GM19023 (cell line): ENCODE measurements around the gene CDKAL1.

Source experiments
- ATAC-seq: cut with Tn5 transposase; IDR thresholded peaks from one replicate; pipeline ENCODE4 v1.9.1; 2021; ENCODE audit warnings: mild to moderate bottlenecking, moderate library complexity; ENCODE audit not compliant: unreplicated experiment

The CDKAL1 gene

DNA sequence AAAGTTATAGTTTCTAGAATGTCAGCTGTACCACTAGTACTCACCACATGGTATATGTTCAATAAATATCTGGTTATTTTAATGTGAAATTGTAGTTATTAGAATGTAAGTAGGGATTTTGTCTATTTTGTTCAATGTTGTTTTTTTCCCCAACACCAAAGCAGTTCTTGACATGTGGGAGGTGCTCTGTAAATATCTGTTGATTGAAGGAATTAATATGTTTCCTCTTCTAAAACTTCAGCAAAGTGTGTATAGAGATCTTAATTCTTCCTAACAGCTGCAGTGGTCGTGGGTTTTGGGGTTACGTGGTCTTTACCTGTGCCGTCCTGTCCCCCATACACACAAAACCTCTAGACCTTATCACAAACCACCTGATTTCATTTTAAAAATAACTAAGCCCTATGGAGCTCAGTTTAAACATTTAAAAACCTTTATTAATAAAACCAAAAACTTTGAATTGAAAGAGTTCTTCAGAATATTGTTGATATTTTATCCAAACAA, 587.4 kb downstream of the CDKAL1 start:
- no peak for ATAC-seq

GRCh38 chr6:21123507-21124436, 589.5 kb downstream of the CDKAL1 start:
- no peak for ATAC-seq

- no peak for ATAC-seq
These were observed 594.3 kb downstream of the CDKAL1 start for GRCh38 chr6:21128601-21129000.

- ATAC-seq, result no peak
These were observed 597.1 kb downstream of the CDKAL1 start for GRCh38 chr6:21131406-21131805.

DNA sequence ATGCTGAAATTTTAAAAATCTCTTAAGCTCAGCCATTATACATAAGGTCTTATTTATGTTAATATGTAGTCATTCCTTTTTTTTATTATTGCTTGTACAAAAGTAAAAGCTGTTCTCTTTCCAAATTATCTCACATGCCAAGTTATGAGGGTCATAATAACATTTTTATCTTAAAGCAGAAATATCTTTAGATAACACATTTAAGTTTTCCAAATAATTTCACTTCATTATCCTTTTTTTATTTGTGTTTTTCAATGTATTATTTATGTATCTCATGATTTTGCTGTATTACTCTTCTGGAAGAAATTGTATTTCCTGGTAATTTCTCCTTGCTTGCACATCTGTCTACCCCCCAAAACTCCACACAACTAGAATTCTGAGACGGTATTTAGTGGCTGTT, 598.2 kb downstream of the CDKAL1 start:
- ATAC-seq, result no peak

- ATAC-seq, result no peak
These were observed 598.9 kb downstream of the CDKAL1 start for GRCh38 chr6:21132856-21133838.

GRCh38 chr6:21133901-21134300, 599.6 kb downstream of the CDKAL1 start:
- ATAC-seq, result no peak

GRCh38 chr6:21134356-21134755, 600.1 kb downstream of the CDKAL1 start:
- ATAC-seq, result no peak

DNA sequence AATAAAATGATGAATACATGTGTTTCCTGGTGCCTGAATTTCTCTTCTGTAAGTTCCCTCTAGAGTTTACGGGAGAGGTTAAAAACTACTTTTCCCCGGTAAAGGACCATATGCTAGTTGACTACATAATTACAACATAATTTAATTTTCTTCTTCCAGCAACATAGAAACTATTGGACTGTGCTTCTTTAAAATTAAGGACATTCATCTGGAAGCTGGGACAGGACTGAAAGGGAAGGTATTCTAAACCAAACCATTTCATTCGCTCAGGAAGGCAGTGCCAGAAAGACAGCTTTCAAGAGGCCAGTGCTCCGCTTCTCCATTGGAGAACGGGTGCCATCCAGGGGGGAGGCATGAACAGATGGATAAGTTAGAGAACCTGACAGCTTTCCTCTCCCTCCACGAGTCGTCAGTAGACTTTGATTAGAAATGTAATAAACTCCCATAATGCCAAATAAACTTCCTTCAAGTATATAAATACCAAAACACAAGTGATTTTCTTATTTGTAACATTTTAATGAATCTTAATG, 601.3 kb downstream of the CDKAL1 start:
- no peak for ATAC-seq

DNA sequence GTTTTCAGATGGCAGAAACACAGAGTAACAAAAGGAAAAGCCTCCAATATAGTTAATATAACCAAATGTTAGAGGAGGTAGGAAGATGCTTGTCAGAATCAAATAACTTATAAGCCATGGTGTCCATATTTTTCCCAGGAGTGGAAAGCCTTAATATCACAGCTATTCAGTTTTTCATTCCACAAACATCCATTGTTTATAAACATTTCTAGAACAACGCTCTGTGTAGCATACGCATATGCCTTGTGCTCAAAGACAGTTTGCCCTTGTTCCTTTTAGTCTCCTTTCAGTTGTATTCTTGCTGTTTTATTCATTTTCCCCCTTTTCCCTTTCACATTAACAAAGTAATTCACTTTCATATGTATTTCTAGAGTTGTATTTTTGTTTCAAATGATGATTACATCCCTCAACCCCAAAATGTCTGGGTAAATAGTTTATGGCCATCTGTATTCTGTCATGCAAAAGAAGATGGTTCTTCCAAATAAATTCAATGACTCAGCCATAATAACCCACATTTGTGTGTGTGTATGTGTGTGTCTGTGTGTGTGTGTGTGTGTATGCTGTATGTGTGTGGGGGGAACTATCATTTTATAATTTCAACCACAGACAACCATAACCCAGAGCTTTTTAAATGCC, 603.6 kb downstream of the CDKAL1 start:
- ATAC-seq, result no peak

- ATAC-seq, result no peak
These were observed 604.2 kb downstream of the CDKAL1 start for GRCh38 chr6:21138336-21139069.

DNA sequence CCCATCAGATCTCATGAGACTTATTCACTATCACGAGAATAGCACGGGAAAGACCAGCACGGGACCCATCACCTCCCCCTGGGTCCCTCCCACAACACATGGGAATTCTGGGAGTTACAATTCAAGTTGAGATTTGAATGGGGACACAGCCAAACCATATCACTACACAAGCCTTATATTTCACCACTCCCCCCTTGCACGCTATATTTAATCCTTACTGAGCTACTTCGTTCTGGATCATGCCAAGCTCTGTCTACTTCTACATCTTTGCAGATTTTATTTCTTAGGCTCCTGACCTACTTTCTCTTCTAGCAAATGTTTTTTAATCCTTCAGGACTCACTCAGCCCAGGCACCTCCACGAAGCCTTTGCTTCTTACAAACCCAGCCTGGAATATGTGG, 606.7 kb downstream of the CDKAL1 start:
- no peak for ATAC-seq

GRCh38 chr6:21141616-21142303, 607.5 kb downstream of the CDKAL1 start:
- no peak for ATAC-seq

- no peak for ATAC-seq
These were observed 608.5 kb downstream of the CDKAL1 start for GRCh38 chr6:21142741-21143140.

- ATAC-seq, result no peak
These were observed 609.4 kb downstream of the CDKAL1 start for GRCh38 chr6:21143645-21144044.

DNA sequence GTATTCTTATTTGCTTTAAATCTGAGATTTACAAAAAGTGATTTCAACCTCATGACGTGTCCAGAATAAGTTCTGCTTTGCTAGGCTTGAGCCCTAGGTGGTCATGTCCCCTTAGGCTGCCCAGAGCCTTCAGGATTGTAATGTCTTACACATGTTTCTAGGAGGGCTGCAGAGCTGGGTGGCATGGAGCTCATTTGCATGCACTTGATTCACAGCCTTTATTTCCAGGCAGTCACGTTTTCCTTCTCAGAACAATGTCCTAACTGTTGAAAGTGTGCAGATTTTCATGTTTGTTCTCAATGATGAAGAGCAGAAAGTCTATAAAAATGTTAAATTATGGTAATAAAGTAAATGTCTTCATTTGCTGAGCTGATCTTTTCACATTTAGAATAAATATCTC, 610.7 kb downstream of the CDKAL1 start:
- ATAC-seq, result no peak

DNA sequence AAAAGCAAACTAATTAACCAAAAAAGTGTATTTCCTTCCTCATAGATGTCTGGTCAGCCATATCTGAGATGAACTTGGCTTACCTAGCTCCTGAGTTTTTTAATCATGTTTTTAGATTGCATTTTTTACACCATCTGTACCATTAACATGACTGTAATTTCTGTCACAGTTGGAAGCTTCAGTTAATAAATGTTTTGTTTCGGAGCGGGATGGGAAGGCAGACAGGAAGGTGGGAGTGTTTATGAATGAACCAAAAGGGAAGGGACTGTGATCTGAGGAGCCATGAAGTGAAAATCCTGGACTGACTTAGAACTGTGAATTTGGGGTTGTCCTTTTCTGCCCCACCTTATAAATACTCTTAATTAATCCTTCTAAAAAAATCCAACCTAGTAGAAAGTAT, 613.7 kb downstream of the CDKAL1 start:
- ATAC-seq, result no peak

DNA sequence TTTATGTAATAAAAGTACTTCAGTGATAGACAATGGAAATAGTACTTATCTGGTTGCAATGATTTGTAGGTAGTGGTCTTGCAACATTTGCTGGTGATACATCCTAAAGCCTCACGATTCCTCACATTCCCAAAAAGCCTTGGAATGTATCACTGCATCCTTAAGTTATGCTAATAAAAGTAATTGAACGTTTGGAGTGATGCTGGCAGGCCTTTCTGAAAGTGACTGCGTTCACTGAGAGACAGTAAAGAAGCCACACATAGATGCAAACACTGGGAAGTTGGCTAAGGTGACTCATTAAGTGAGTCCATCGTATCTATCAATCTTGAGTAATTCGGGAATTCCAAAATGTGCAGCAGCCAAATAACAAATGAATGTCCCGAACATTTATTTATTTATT, 615.2 kb downstream of the CDKAL1 start:
- no peak for ATAC-seq

- ATAC-seq, result no peak
These were observed 616.4 kb downstream of the CDKAL1 start for GRCh38 chr6:21150667-21151066.
